Endodermal cell (in vitro differentiated cells): ENCODE measurements around the gene XPO6. TPM values are rescaled to one million over a fixed set of nuclear protein-coding genes. Genes with fewer than 3 reads are reported as not detected.

Experiments
- DNase-seq: peaks from one replicate; pipeline ENCODE4 v3.0.0-alpha.2; 2017
- H3K27ac ChIP-seq: 2 replicates; pipeline ENCODE4 v1.5.1; 2013; ENCODE audit warnings: mild to moderate bottlenecking, low read depth, low read length, moderate library complexity
- H3K27me3 ChIP-seq: 2 replicates; pipeline ENCODE4 v1.6.1; 2013; ENCODE audit warnings: mild to moderate bottlenecking, low read length, moderate library complexity; ENCODE audit not compliant: insufficient read depth, control insufficient read depth, poor library complexity, severe bottlenecking
- H3K36me3 ChIP-seq: 2 replicates; pipeline ENCODE4 v1.7.0; 2013; ENCODE audit warnings: mild to moderate bottlenecking, low read length, moderate library complexity; ENCODE audit not compliant: control insufficient read depth, insufficient read depth
- H3K4me1 ChIP-seq: one replicate; pipeline ENCODE4 v1.7.0; 2013; ENCODE audit warnings: low read length; ENCODE audit not compliant: control insufficient read depth, insufficient read depth
- H3K4me3 ChIP-seq: 2 replicates; pipeline ENCODE4 v1.5.1; 2013; ENCODE audit warnings: mild to moderate bottlenecking, low read length, moderate library complexity
- H3K9ac ChIP-seq: 2 replicates; pipeline ENCODE4 v1.6.1; 2013; ENCODE audit warnings: mild to moderate bottlenecking, low read length, moderate library complexity; ENCODE audit not compliant: poor library complexity, severe bottlenecking; ENCODE audit errors: extremely low read depth
- H3K9me3 ChIP-seq: 2 replicates; pipeline ENCODE4 v1.6.1; 2013; ENCODE audit warnings: mild to moderate bottlenecking, low read length, moderate library complexity; ENCODE audit not compliant: control insufficient read depth
- H3K27ac Mint-ChIP-seq: 2 replicates; pipeline ENCODE4 v1.8.0; 2020; ENCODE audit warnings: mixed read lengths
- H3K27me3 Mint-ChIP-seq: 2 replicates; pipeline ENCODE4 v1.8.0; 2021; ENCODE audit warnings: mild to moderate bottlenecking, mixed read lengths; ENCODE audit not compliant: insufficient read depth
- H3K36me3 Mint-ChIP-seq: 2 replicates; pipeline ENCODE4 v1.8.0; 2020; ENCODE audit warnings: low read depth, mixed read lengths
- H3K4me1 Mint-ChIP-seq: 2 replicates; pipeline ENCODE4 v1.8.0; 2020; ENCODE audit warnings: mixed read lengths
- H3K4me3 Mint-ChIP-seq: 2 replicates; pipeline ENCODE4 v1.8.0; 2020; ENCODE audit warnings: mild to moderate bottlenecking, moderate library complexity, mixed read lengths
- H3K9me3 Mint-ChIP-seq: 2 replicates; pipeline ENCODE4 v1.8.0; 2020; ENCODE audit warnings: mild to moderate bottlenecking, mixed read lengths
- WGBS, 2 experiments: methylation state at CpG; one replicate each; pipeline versions ENCODE4 v1.1.5 to v1.1.7; 2013; ENCODE audit warnings: missing lambda C conversion rate in 2 of 2, mixed read lengths in 1 of 2; ENCODE audit not compliant: insufficient coverage in 1 of 2, insufficient read length in 1 of 2; 5-methylcytosine and 5-hydroxymethylcytosine counted together
- total RNA-seq, 2 donors: library from RNA; stranded (reverse); fragmentation: NEBNext Ultra II Directional in 1 of 2; extraction: Animal tissue kit (Norgen Biotek cat#: 25700) in 1 of 2; gene quantifications; 2 replicates in 1 of 2; 3 replicates in 1 of 2; pipeline ENCODE4 v1.2.1, GENCODE V29; 2021
- TF ChIP-seq, protein P1 (sequence below): fragments of 200-600 bp; sonication (generic); conservative IDR thresholded peaks from 2 replicates; pipeline ENCODE4 v1.5.0; 2021; ENCODE audit warnings: antibody characterized with exemption, mild to moderate bottlenecking

Gene XPO6
- total RNA-seq, 2 donors from 2014 or later = 84.7 to 92.4 TPM

DNA sequence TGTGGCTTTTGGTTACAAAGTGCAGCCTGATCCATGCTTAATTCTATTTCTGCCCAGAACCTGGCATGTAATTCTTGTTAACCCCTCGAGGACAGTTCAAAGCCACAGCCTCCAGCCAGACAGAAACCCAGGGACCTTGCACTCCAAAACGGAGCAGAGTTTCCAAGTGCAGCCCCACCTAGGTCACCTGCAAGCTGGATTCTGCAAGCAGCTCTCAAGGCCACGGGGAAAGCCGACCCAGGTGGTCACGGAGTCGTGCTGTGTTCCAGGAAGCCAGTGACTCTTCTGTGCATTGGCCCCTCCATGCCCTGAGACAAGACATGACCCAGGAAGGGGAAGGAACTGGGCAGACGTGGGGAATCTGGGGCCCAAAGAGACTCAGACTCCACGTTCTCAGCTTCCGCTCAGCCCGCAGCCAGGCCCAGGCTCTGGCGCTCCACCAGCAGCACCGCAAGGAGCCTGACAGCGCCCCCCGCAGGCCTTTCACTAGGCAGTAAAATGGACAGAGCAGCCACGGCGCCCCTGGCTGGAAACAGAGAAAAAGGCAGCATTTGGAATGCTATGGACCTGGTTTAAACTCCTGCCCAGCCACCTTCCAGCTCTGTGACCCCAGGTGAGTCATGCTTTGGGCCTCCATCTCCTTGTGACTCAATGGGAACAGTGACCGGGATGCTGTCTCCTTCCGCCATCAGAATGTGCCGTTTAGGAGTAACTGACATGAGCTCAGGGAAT, 121.0 kb downstream of the XPO6 start:
- DNase-seq = peak; percentile 93
- no peaks in the 10 kb centered on the region for H3K4me1 ChIP-seq
- Mint-ChIP-seq H3K9me3 (no peaks in the 10 kb centered on the region), H3K4me1 (peaks cover 9% of the 10 kb centered on the region), H3K27me3 (no peaks in the 10 kb centered on the region), H3K4me3 (no peak overlapping the region), H3K36me3 (no peaks in the 10 kb centered on the region), H3K27ac (no peak overlapping the region)
- no peaks in the 10 kb centered on the region for H3K36me3 ChIP-seq
- H3K4me3 ChIP-seq = no peak overlapping the region
- TF ChIP-seq, protein P1, sequence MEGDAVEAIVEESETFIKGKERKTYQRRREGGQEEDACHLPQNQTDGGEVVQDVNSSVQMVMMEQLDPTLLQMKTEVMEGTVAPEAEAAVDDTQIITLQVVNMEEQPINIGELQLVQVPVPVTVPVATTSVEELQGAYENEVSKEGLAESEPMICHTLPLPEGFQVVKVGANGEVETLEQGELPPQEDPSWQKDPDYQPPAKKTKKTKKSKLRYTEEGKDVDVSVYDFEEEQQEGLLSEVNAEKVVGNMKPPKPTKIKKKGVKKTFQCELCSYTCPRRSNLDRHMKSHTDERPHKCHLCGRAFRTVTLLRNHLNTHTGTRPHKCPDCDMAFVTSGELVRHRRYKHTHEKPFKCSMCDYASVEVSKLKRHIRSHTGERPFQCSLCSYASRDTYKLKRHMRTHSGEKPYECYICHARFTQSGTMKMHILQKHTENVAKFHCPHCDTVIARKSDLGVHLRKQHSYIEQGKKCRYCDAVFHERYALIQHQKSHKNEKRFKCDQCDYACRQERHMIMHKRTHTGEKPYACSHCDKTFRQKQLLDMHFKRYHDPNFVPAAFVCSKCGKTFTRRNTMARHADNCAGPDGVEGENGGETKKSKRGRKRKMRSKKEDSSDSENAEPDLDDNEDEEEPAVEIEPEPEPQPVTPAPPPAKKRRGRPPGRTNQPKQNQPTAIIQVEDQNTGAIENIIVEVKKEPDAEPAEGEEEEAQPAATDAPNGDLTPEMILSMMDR = peak; percentile 81
- WGBS, 2 experiments = 85 to 90% methylated on average over 9 to 19 of the region's 19 CpGs
- no peaks in the 10 kb centered on the region for H3K9me3 ChIP-seq
- H3K27me3 ChIP-seq = no peaks in the 10 kb centered on the region
- no peak overlapping the region for H3K9ac ChIP-seq
- H3K27ac ChIP-seq = no peak overlapping the region

DNA sequence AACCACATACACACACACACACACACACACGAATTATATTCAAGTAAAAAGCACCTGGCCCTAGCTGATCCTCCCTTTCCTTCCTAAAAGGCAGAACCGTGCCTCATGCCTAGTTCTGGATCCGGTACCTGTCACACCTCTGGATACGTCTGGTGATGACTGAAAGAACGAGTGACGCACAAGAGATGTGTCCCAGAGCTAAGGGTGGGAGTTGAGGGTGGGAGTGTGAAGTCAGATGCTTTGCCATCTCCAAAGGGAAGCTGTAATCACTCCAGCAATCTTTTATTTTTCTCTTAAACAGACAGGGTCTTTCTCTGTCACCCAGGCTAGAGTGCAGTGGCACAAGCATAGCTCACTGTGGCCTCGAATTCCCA, 121.8 kb downstream of the XPO6 start:
- no peaks in the 10 kb centered on the region for H3K9me3 ChIP-seq
- TF ChIP-seq, protein P1 = no peak
- Mint-ChIP-seq H3K36me3 (no peaks in the 10 kb centered on the region), H3K4me3 (no peak overlapping the region), H3K27me3 (no peaks in the 10 kb centered on the region), H3K27ac (no peak overlapping the region), H3K9me3 (no peaks in the 10 kb centered on the region), H3K4me1 (peaks cover 9% of the 10 kb centered on the region)
- 86 to 100% methylated on average over 2 to 7 of the region's 7 CpGs for WGBS, 2 experiments
- H3K9ac ChIP-seq = no peak overlapping the region
- no peak overlapping the region for H3K27ac ChIP-seq
- no peaks in the 10 kb centered on the region for H3K27me3 ChIP-seq
- no peak for DNase-seq
- no peak overlapping the region for H3K4me3 ChIP-seq
- H3K4me1 ChIP-seq = no peaks in the 10 kb centered on the region
- no peaks in the 10 kb centered on the region for H3K36me3 ChIP-seq

DNA sequence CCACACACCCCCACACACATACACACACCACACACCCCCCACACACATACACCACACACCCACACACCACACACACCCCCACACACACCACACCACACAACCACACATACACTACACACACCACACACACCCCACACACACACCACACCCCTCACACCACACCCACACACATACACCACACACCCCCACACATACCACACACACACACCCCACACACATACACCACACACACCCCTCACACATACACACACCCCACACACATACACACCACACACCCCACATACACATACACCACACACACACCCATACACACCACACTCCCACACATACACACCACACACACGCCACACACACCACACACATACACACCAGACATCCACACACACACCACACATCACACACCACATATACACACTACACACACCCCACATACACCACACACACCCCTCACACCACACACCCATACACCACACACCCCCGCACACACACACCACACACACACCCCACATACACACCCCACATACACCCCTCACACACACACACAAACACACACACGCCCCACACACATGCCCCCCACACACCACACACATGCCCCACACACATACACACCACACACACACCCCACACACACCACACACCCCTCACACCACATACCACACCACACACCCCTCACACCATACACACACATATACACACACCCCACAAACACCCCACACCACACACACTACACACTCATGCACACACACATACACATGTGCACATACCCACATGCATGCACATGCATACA, 122.4 kb downstream of the XPO6 start:
- no peak for DNase-seq
- Histone ChIP-seq H3K4me3 (no peak overlapping the region), H3K9ac (no peak overlapping the region), H3K36me3 (no peaks in the 10 kb centered on the region), H3K9me3 (no peaks in the 10 kb centered on the region), H3K4me1 (no peaks in the 10 kb centered on the region), H3K27ac (no peak overlapping the region), H3K27me3 (no peaks in the 10 kb centered on the region)
- Mint-ChIP-seq H3K27me3 (no peaks in the 10 kb centered on the region), H3K4me1 (peaks cover 9% of the 10 kb centered on the region), H3K9me3 (no peaks in the 10 kb centered on the region), H3K36me3 (no peaks in the 10 kb centered on the region), H3K4me3 (no peak overlapping the region), H3K27ac (no peak overlapping the region)
- TF ChIP-seq, protein P1 = no peak
- 100% methylated on average over 1 of the region's 3 CpGs; no CpG with 5 or more reads in 1 of the 2 experiments for WGBS, 2 experiments
